ENCODE results near the gene NF2.

DNA sequence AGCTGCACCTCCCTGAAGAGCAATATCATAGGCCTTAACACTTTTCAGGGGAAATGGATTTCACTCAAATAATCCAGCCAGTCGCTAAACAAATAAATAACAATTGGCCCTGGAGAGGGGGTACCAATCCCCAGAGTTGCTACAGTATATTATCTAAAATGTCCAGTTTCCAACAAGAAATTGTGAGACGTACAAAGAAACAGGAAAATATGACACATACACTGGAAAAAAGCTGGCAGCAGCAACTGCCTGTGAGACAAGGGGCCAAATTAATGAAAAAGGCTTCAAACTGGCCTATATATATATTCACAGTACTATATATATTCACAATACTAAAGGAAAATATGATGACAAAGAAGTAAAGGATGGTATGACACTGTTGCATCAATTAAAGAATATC lies 4.0 kb downstream of the NF2 start:
- TF ChIP-seq, protein P1, sequence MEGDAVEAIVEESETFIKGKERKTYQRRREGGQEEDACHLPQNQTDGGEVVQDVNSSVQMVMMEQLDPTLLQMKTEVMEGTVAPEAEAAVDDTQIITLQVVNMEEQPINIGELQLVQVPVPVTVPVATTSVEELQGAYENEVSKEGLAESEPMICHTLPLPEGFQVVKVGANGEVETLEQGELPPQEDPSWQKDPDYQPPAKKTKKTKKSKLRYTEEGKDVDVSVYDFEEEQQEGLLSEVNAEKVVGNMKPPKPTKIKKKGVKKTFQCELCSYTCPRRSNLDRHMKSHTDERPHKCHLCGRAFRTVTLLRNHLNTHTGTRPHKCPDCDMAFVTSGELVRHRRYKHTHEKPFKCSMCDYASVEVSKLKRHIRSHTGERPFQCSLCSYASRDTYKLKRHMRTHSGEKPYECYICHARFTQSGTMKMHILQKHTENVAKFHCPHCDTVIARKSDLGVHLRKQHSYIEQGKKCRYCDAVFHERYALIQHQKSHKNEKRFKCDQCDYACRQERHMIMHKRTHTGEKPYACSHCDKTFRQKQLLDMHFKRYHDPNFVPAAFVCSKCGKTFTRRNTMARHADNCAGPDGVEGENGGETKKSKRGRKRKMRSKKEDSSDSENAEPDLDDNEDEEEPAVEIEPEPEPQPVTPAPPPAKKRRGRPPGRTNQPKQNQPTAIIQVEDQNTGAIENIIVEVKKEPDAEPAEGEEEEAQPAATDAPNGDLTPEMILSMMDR (IDR thresholded peaks at IDR 0.05) = no peak
- TF ChIP-seq POLR2A (IDR thresholded peaks at IDR 0.05) = no peak
